ENCODE measurements around the gene PCSK1.

DNA sequence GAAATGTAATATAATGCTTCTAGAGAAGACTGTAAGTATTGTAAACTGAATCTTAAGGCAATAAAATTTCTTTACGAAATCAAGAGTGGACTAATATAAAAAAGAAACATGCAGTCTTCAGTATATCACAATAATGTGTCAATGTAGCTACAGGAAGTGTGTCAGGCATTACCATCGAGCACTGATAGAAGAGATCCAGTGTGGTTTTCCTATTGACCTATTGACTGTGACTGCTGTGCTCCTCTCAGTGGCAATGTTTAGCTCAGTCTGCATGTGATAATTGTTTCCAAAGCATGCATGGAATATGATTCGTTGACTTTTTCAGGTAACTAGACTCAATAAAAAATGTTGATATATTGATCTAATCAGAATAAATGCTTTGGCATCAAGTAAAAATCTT, 20.3 kb upstream of the PCSK1 start:
- TF ChIP-seq POLR2A (IDR thresholded peaks at IDR 0.05) (no peak), POLR2AphosphoS5 (IDR thresholded peaks at IDR 0.05) (no peak), CTCF (IDR thresholded peaks at IDR 0.05) (no peak), EP300 (IDR thresholded peaks at IDR 0.05) (no peak)

Data from sigmoid colon (tissue), 4 donors.